Ectodermal cell (in vitro differentiated cells): Measurements from ENCODE around the gene OLFML3.
A peak's percentile ranks its signal among the peaks of the same experiment; 100 is the strongest.
"Not testable (repeated sequence)": the region's sequence is repeated elsewhere in the genome, so short reads cannot be mapped to it uniquely, and the experiment has no call there.

Source experiments
- H3K27ac ChIP-seq: 2 replicates; pipeline ENCODE4 v1.7.0; 2013; ENCODE audit warnings: mild to moderate bottlenecking, low read depth, low read length; ENCODE audit not compliant: insufficient read depth, poor library complexity, severe bottlenecking
- H3K27me3 ChIP-seq: 2 replicates; pipeline ENCODE4 v1.7.0; 2013; ENCODE audit warnings: mild to moderate bottlenecking, low read length; ENCODE audit not compliant: insufficient read depth, control insufficient read depth, poor library complexity, severe bottlenecking
- H3K36me3 ChIP-seq: one replicate; pipeline ENCODE4 v1.7.0; 2013; ENCODE audit warnings: low read length; ENCODE audit not compliant: control insufficient read depth, insufficient read depth
- H3K4me1 ChIP-seq: one replicate; pipeline ENCODE4 v1.7.0; 2013; ENCODE audit warnings: low read length; ENCODE audit not compliant: control insufficient read depth, insufficient read depth
- H3K4me3 ChIP-seq: 2 replicates; pipeline ENCODE4 v1.7.0; 2013; ENCODE audit warnings: low read depth, low read length, control low read depth; ENCODE audit not compliant: insufficient read depth
- H3K9me3 ChIP-seq: 2 replicates; pipeline ENCODE4 v1.7.0; 2013; ENCODE audit warnings: mild to moderate bottlenecking, low read length, moderate library complexity; ENCODE audit not compliant: control insufficient read depth
- WGBS, 2 experiments: methylation state at CpG; one replicate each; pipeline ENCODE4 v1.1.7; 2013; ENCODE audit warnings: missing lambda C conversion rate in 2 of 2; 5-methylcytosine and 5-hydroxymethylcytosine counted together

OLFML3 gene

DNA sequence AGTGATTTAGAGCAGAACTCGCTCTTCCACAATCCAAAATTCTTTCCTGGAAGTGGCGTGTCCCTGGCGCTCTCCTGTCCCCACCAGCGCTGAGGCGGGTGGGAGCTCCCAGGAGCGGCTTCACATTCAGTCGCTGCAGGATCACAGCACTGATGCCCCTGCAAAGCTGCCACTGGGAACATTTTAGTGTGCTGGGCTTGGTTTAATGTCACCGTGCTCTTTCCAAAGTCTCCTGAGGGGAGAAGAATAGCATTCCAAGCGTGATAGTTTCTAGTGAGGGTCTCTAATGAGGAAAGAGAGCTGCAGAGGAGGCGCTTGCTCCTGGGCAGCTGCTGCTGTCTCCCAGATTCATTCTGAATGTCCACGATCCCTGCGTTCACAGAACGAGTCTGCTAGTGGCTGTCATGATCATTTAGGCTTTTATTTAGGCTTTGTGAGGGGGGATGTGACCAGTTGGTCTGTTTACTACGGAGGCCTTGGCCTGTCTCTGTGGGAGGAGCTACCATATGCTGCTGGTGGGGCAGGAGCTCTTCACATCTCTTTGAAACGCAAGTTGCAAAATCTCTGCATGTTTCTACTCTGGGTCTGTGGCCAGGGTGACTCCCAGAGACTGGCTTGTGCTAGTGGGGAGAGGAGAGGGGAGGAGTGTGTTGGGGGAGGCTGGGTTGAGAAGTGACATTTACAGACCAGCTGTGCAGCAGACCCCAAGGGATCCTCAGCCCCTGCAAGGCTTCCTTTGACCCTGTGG, 23.4 kb downstream of the OLFML3 start:
- Histone ChIP-seq H3K9me3 (no peaks in the 10 kb centered on the region), H3K27ac (peak overlapping the region; percentile 44), H3K4me3 (no peak overlapping the region), H3K36me3 (no peaks in the 10 kb centered on the region), H3K4me1 (peaks cover 16% of the 10 kb centered on the region), H3K27me3 (no peaks in the 10 kb centered on the region)
- 62 to 66% methylated on average over 15 of the region's 15 CpGs for WGBS, 2 experiments

DNA sequence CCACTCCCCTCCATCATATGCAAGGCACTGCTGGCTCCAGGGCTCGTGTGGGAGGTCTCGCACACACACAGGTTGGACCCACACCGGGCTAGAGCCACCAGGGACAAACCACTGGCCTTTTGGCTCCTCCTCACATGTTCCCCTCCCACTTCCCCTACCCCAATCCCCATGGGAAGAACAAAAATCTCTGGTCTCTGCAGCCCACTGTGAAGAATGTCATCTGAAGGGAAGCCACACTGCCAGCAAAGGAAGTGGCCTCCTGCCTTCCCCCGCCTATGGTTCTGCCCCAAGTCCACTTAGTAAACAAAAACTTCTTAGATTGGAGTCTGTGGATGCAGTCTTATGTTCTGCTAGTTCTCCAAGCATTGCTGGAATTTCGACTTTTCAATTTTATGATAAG, 24.2 kb downstream of the OLFML3 start:
- no peak overlapping the region for H3K4me3 ChIP-seq

DNA sequence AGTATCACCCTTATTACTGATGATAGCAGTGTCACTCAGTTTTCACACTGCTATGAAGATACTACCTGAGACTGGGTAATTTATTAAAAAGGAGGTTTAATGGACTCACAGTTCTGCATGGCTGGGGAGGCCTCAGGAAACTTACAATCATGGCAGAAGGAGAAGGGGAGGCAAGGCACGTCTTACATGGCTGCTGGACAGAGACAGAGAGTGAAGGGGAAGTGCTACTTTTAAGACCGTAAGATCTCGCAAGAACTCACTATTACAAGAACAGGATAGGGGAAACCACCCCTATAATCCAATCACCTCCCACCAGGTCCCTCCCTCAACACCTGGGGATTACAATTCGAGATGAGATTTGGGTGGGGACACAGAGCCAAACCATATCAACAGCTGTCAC, 27.6 kb downstream of the OLFML3 start:
- not testable (repeated sequence) for H3K36me3 ChIP-seq, H3K9me3 ChIP-seq, H3K4me3 ChIP-seq, H3K27ac ChIP-seq, H3K27me3 ChIP-seq
- 91 to 94% methylated on average over 4 of the region's 4 CpGs for WGBS, 2 experiments
- peaks cover 23% of the 10 kb centered on the region for H3K4me1 ChIP-seq

More for the DNA sequence above, 24.2 kb downstream of the OLFML3 start:
- H3K4me1 ChIP-seq, result peaks cover 21% of the 10 kb centered on the region
- no peaks in the 10 kb centered on the region for H3K36me3 ChIP-seq
- WGBS, 2 experiments, result 75 to 83% methylated on average over 4 to 5 of the region's 5 CpGs
- H3K27ac ChIP-seq, result no peak overlapping the region
- no peaks in the 10 kb centered on the region for H3K9me3 ChIP-seq
- no peaks in the 10 kb centered on the region for H3K27me3 ChIP-seq

DNA sequence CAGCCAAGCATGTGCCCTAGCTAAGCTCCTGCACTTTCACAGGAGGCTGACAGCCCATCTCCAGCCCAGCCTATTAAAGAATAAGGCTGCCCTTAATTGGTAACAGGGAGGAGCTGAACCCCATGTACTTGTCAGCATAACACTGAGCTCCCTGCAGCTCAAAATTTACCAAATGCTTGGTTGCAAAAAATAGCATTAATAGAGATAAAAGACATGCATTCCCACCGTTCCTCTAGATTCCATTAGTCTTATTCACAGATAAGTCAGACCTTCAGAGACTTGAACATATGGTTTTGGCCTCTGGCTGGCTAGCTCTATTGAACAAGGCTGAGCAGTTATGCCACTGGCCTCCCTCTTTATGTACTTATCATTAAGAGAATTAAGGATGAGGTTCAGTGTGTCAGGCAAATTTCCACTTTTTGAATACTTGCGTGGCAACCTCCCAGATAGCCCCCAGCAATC, 29.2 kb downstream of the OLFML3 start:
- no peak overlapping the region for H3K4me3 ChIP-seq
- peaks cover 7% of the 10 kb centered on the region for H3K4me1 ChIP-seq
- no peak overlapping the region for H3K27ac ChIP-seq
- H3K36me3 ChIP-seq, result no peaks in the 10 kb centered on the region
- H3K27me3 ChIP-seq, result no peaks in the 10 kb centered on the region
- H3K9me3 ChIP-seq, result no peaks in the 10 kb centered on the region
- 53 to 61% methylated on average over 2 of the region's 2 CpGs for WGBS, 2 experiments

DNA sequence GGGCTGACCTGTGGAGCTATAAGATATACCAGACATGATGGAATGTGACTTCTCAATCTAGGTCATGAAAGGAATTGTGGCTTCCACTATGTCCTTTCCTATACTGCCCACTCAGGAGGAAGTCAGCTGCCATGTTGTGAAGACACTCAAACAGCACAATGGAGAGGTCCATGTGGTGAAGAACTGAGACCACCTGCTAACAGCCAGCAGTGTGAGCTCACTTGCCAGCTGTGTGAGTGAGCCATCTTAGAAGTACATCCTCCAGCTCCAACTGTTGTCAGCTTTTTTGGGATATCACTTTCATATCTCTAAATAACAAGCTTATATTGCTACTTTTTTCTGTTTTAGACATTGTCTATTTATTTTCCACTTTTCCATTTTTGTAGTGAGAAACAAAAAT, 29.7 kb downstream of the OLFML3 start:
- no peak overlapping the region for H3K27ac ChIP-seq
- H3K9me3 ChIP-seq, result no peaks in the 10 kb centered on the region
- H3K36me3 ChIP-seq, result no peaks in the 10 kb centered on the region
- H3K4me3 ChIP-seq, result no peak overlapping the region
- H3K27me3 ChIP-seq, result no peaks in the 10 kb centered on the region
- H3K4me1 ChIP-seq, result peaks cover 7% of the 10 kb centered on the region

DNA sequence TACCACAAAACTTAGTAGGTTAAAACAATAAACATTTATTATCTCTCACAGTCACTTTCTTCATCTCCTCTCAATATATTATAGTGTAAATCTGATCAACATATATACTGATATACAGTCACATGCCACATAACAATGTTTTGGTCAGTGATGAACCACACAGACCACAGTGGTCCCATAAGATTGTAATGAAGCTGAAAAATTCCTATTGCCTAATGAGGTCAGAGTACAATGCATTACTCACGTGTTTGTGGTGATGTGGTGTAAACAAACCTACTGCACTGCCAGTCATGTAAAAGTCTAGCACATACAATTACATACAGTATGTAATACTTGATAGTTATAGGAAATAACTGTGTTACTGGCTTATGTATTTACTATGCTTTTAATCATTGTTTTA, 30.1 kb downstream of the OLFML3 start:
- Histone ChIP-seq H3K9me3 (no peaks in the 10 kb centered on the region), H3K27me3 (no peaks in the 10 kb centered on the region), H3K36me3 (no peaks in the 10 kb centered on the region), H3K4me3 (no peak overlapping the region), H3K4me1 (peaks cover 7% of the 10 kb centered on the region), H3K27ac (no peak overlapping the region)
- 71% methylated on average over 1 of the region's 1 CpG for WGBS, 2 experiments

DNA sequence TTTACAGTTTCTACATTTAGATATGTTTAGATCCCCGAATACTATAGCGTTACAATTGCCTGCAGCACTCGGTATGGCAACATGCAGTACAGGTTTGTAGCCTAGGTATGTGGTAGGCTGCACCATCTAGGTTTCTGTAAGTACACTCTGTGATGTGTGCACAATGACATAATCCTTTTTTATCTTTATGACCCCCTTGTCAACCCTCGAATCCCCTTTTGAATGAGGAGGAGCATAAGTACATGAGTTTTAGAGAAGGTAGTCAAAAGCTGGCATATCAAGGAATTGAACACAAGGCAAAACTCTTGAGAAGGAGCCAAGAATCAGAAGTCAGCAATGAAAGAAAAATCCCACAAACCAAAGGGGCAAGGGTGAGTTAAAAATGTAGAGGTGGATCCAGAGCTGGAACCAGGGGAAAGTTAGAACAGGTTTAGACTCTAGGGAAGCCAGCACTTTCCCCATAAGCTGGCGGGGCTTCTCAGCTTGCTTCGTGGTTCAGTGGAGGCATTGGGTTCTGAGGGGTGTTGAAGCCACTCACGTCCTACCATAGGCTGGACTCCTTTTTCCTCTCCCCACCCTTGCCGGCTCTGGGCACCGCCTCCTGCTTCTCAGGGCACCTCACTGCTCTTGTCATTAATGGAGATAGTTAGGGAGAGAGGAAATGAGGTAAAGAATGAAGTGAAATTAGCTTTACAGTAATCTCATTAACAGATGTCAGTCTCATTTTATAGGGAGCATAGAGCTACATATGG, 31.3 kb downstream of the OLFML3 start:
- 78% methylated on average over 7 to 8 of the region's 9 CpGs for WGBS, 2 experiments
- H3K27ac ChIP-seq, result no peak overlapping the region
- no peaks in the 10 kb centered on the region for H3K27me3 ChIP-seq

DNA sequence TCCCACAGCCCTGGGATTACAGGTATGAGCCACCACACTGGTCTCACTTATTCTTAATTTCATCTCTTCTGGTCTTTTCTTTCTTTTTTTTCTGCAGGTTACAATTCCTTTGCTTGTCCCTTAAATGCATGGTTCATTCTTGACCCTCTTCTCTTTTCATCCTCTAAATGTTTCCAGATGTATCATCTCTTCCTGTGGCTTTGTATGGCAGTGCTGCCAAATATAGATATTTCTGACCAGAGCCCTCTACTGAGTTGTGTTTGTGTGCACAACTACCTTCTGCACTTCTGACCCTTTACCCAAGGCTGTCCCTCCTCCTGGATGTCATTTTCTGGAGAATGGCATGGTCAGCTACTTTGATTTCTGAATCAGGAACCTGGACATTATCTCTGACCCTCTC, 32.5 kb downstream of the OLFML3 start:
- Histone ChIP-seq H3K36me3 (no peaks in the 10 kb centered on the region), H3K9me3 (no peaks in the 10 kb centered on the region), H3K27me3 (no peaks in the 10 kb centered on the region), H3K4me3 (no peak overlapping the region), H3K4me1 (peaks cover 10% of the 10 kb centered on the region), H3K27ac (no peak overlapping the region)

More for the DNA sequence above, 31.3 kb downstream of the OLFML3 start:
- Histone ChIP-seq H3K36me3 (no peaks in the 10 kb centered on the region), H3K4me1 (peaks cover 10% of the 10 kb centered on the region), H3K4me3 (no peak overlapping the region), H3K9me3 (no peaks in the 10 kb centered on the region)

DNA sequence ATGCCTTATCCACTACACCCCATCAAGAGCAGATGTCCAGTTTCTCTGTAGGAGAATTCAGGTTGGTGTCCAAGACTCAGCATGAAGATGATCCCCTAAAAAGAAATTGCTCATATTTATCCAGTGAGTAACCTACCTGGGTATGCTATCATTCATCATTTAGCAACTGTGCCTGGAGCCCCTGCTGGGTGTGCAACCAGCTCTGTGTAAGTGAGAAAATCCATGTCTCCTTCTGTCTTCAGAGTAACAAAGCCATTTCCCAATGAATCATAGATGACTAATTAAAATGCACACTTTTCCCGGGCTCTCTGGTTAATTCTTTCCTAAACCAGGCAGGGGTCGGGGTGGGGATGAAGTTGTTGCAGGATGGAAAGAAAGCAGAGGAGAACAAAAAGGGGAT, 35.8 kb downstream of the OLFML3 start:
- Histone ChIP-seq H3K27me3 (no peaks in the 10 kb centered on the region), H3K27ac (no peak overlapping the region), H3K36me3 (no peaks in the 10 kb centered on the region), H3K4me1 (peaks cover 3% of the 10 kb centered on the region), H3K4me3 (no peak overlapping the region), H3K9me3 (no peaks in the 10 kb centered on the region)
- 59 to 67% methylated on average over 2 of the region's 2 CpGs for WGBS, 2 experiments

DNA sequence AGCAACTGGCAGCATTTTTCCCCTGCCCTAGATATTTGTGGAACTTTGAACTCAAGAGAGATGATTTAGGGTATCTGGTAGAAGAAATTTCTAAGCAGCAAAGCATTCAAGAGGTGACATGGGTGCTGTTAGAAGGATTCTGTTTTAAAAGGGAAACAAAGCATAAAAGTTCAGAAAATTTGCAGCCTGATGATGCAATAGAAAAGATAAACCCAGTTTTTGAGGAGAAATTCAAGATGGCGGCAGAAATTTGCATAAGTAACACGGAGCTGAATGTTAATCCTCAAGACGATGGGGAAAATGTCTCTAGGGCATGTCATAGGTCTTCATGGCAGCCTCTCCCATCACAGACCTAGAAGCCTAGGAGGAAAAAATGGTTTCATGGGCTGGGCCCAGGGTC, 40.5 kb downstream of the OLFML3 start:
- 91 to 95% methylated on average over 3 of the region's 3 CpGs for WGBS, 2 experiments

More for the DNA sequence above, 40.5 kb downstream of the OLFML3 start:
- H3K4me1 ChIP-seq, result peaks cover 15% of the 10 kb centered on the region
- not testable (repeated sequence) for H3K27me3 ChIP-seq, H3K27ac ChIP-seq, H3K9me3 ChIP-seq, H3K36me3 ChIP-seq, H3K4me3 ChIP-seq
